Immature natural killer cell (primary cell): ENCODE results near the gene MAPK8. TPM values are rescaled to one million over a fixed set of nuclear protein-coding genes. Genes with fewer than 3 reads are reported as not detected.
A peak's percentile ranks its signal among the peaks of the same experiment; 100 is the strongest.

Experiments used
- DNase-seq, 3 donors: peaks; one replicate each; pipeline ENCODE4 v3.0.0; 2022; ENCODE audit warnings: mixed read lengths in 1 of 3
- H3K27ac Mint-ChIP-seq, 6 donors: one replicate each; pipeline ENCODE4 v1.8.0; 2020; ENCODE audit warnings: mixed read lengths in 6 of 6, mild to moderate bottlenecking in 5 of 6, inconsistent platforms in 4 of 6, moderate library complexity in 3 of 6
- H3K27me3 Mint-ChIP-seq, 3 donors: one replicate each; pipeline ENCODE4 v1.8.0; 2020 to 2021; ENCODE audit warnings: low read depth in 3 of 3, mild to moderate bottlenecking in 3 of 3, mixed read lengths in 3 of 3, moderate library complexity in 3 of 3, inconsistent platforms in 1 of 3
- H3K36me3 Mint-ChIP-seq, 3 donors: one replicate each; pipeline ENCODE4 v1.8.0; 2020; ENCODE audit warnings: mixed read lengths in 3 of 3, inconsistent platforms in 2 of 3, mild to moderate bottlenecking in 2 of 3
- H3K4me1 Mint-ChIP-seq, 2 donors: one replicate each; pipeline ENCODE4 v1.8.0; 2020; ENCODE audit warnings: inconsistent platforms in 2 of 2, mild to moderate bottlenecking in 2 of 2, mixed read lengths in 2 of 2, moderate library complexity in 1 of 2
- H3K4me3 Mint-ChIP-seq, 5 donors: one replicate each; pipeline ENCODE4 v1.8.0; 2020; ENCODE audit warnings: mild to moderate bottlenecking in 5 of 5, mixed read lengths in 5 of 5, inconsistent platforms in 3 of 5, moderate library complexity in 3 of 5
- H3K9me3 Mint-ChIP-seq, 6 donors: one replicate each; pipeline ENCODE4 v1.8.0; 2020; ENCODE audit warnings: mild to moderate bottlenecking in 6 of 6, mixed read lengths in 6 of 6, inconsistent platforms in 4 of 6, moderate library complexity in 3 of 6
- polyA plus RNA-seq, 3 donors: library from polyadenylated mRNA; unstranded; fragments of 300-500 nt; fragmentation: Illumina TruSeq; gene quantifications; one replicate each; pipeline ENCODE4 v1.2.3, GENCODE V29; 2021

The MAPK8 gene
- polyA plus RNA-seq, 3 donors from 2014 or later = 14.2 to 20.9 (median 19.5) TPM

- Mint-ChIP-seq H3K4me1 (peaks cover 0 to under 1% of the 10 kb centered on the region in 2 donors), H3K27ac (no peak overlapping the region), H3K27me3 (peaks cover 0 to 1% (median 0%) of the 10 kb centered on the region in 3 donors), H3K36me3 (no peaks in the 10 kb centered on the region), H3K4me3 (no peak overlapping the region), H3K9me3 (no peaks in the 10 kb centered on the region)
- no peak for DNase-seq
Measured at GRCh38 chr10:48300556-48300955, 5.9 kb upstream of the MAPK8 start.

GRCh38 chr10:48302515-48303476 lies 3.7 kb upstream of the MAPK8 start:
- Mint-ChIP-seq H3K27me3 (peaks cover 0 to 9% (median 0%) of the 10 kb centered on the region in 3 donors), H3K36me3 (no peaks in the 10 kb centered on the region), H3K27ac (no peak overlapping the region), H3K4me3 (no peak overlapping the region), H3K9me3 (no peaks in the 10 kb centered on the region), H3K4me1 (peaks cover 11 to 13% of the 10 kb centered on the region in 2 donors)
- DNase-seq = no peak

GRCh38 chr10:48305905-48306264 lies 592 bp upstream of the MAPK8 start:
- no peak for DNase-seq
- Mint-ChIP-seq H3K27ac (peak overlapping the region; percentile 73 to 90 (median 84)), H3K4me3 (peak overlapping the region; percentile 69 to 88 (median 86)), H3K9me3 (no peaks in the 10 kb centered on the region), H3K4me1 (peaks cover 17 to 24% of the 10 kb centered on the region in 2 donors), H3K36me3 (no peaks in the 10 kb centered on the region), H3K27me3 (peaks cover 0 to 9% (median 0%) of the 10 kb centered on the region in 3 donors)

DNA sequence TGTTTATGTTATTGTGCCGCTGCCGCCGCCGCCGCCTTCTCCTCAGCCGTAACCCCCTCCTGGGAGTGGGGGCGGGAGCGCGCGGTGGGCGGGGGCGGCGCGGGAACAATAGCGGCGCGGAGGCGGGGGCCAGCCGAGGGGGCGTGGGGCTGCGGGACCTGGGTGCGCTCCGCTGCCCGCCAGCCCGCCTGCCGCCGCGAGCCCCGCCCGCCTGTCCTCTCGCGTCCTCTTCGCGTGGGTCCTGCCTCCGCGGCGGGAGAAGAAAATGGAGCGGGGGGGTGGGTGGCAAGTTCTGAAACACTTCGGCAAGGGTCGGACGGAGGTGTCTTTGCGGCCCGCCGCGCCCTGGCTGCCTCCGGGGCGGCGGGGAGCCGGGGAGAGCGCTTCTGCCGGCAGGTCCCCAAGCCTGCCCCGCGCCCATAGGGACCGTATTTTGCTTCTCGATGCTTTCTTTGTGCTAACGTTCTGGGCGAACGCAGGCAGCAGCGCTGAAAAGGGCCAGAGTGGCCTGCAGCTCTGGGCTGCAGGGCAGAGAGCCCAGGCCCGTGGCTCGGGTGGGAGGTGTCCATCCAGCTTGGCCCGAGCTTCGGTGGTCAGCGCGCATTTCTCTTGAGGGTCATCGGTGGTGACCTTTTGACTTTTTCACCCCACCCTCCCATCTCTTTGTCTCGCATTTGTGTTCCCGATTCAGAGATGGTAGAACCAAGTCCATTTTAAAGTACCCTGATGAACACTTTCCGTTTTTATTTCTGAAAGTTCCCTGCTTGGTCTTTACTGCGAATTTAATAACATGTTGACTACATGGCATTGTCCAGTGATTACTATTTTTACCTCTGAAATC lies 613 bp downstream of the MAPK8 start:
- no peaks in the 10 kb centered on the region for H3K9me3 Mint-ChIP-seq

DNA sequence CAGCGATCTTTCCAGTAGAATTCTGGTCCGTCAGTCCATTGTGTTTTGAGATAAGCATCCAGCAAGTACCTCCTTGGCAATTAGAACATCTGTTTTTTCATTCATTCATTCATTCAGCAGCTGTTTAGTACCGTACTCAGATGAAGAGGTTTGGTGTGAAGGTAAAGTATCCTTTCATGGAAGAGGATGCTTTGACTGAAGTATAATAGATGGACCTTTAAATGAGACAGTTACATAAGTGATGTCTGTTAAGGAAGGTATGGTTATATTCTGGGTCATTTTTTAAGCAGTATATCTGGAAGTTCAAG lies 1.2 kb downstream of the MAPK8 start:
- H3K27me3 Mint-ChIP-seq = peaks cover 0 to 8% (median 0%) of the 10 kb centered on the region in 3 donors
- DNase-seq = no peak
- H3K9me3 Mint-ChIP-seq = no peaks in the 10 kb centered on the region
- H3K4me1 Mint-ChIP-seq = peaks cover 22 to 33% of the 10 kb centered on the region in 2 donors
- H3K27ac Mint-ChIP-seq = peak overlapping the region; percentile 79 to 89 (median 86)
- peak overlapping the region; percentile 85 to 91 (median 86) for H3K4me3 Mint-ChIP-seq
- H3K36me3 Mint-ChIP-seq = no peaks in the 10 kb centered on the region

More for the DNA sequence above, 613 bp downstream of the MAPK8 start:
- H3K27me3 Mint-ChIP-seq = peaks cover 0 to 8% (median 0%) of the 10 kb centered on the region in 3 donors
- H3K4me1 Mint-ChIP-seq = peaks cover 19 to 28% of the 10 kb centered on the region in 2 donors
- peak overlapping the region; percentile 79 to 89 (median 86) for H3K27ac Mint-ChIP-seq
- peak overlapping the region; percentile 85 to 91 (median 86) for H3K4me3 Mint-ChIP-seq
- peak; percentile 77 to 83 (median 82) for DNase-seq
- H3K36me3 Mint-ChIP-seq = no peaks in the 10 kb centered on the region

DNA sequence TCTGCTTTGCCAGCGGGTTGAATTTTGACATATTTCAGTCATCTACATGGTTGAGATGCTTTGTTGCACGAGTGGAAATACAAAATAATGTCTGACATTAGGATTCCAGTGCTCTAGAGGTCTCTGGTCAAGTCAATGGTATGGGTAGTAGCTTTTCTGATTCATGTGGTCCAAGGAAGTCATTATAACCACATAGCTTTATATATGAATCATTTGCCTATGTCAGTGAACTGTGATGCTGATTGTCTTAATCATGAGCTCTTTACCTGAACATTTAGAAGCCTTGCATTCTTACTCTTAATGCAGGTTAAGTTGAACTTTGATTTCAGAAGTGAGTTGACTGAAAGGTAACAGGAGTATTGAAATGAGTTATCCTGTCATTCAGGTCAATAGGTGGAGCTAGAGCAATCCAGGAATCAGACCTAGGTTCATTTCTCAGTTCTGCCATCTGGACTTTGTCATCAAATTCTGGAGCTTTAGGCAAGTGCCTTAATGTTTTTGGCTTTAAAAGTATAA lies 3.3 kb downstream of the MAPK8 start:
- Mint-ChIP-seq H3K27ac (no peak overlapping the region), H3K27me3 (peaks cover 0 to 8% (median 0%) of the 10 kb centered on the region in 3 donors), H3K4me3 (no peak overlapping the region), H3K9me3 (no peaks in the 10 kb centered on the region), H3K4me1 (peaks cover 24 to 36% of the 10 kb centered on the region in 2 donors), H3K36me3 (no peaks in the 10 kb centered on the region)
- DNase-seq = no peak

DNA sequence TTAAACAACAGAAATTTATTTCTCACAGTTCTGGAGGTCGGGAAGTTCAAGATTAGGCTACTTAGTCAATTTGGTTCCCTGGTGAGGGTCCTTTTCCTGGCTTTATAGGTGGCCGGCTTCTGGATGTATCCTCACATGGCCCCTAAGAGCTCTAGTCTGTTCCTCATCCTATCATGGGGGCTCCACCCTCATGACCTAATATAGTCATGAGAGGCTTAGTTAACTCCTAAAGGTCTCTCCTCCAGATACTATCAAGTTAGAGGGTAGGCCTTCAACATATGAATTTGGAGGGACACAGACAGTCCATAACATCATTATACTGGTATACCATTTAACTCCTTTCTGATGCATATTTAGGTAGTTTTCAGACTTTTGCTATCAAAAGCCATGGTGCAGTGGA lies 7.6 kb downstream of the MAPK8 start:
- H3K4me3 Mint-ChIP-seq = no peak overlapping the region
- no peaks in the 10 kb centered on the region for H3K36me3 Mint-ChIP-seq
- no peak overlapping the region for H3K27ac Mint-ChIP-seq
- peaks cover 0 to 1% (median 0%) of the 10 kb centered on the region in 3 donors for H3K27me3 Mint-ChIP-seq
- DNase-seq = no peak
- H3K4me1 Mint-ChIP-seq = peaks cover 11 to 24% of the 10 kb centered on the region in 2 donors
- no peaks in the 10 kb centered on the region for H3K9me3 Mint-ChIP-seq

DNA sequence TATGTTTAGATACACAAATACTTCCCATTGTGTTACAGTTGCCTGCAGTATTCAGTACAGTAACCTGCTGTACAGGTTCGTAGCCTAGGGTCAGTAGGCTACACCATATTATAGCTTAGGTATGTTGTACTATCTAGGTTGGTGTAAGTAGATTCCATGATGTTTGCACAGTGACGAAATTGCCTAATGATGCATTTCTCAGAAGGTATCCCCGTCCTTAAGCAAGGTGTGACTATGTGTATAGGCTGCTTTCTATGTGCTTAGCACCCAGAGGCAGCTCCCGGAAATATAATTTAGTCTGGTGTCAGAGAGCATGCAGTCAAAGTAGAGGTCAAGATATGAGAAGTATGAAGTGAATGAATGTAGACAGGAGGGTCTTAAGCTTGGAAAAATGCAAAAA lies 9.8 kb downstream of the MAPK8 start:
- Mint-ChIP-seq H3K36me3 (no peaks in the 10 kb centered on the region), H3K4me1 (peaks cover 20% of the 10 kb centered on the region in 2 donors), H3K9me3 (no peaks in the 10 kb centered on the region), H3K4me3 (no peak overlapping the region), H3K27me3 (peaks cover 0 to 1% (median 0%) of the 10 kb centered on the region in 3 donors), H3K27ac (no peak overlapping the region)
- DNase-seq = no peak

GRCh38 chr10:48317321-48317990 lies 11.0 kb downstream of the MAPK8 start:
- peaks cover 0 to 1% (median 0%) of the 10 kb centered on the region in 3 donors for H3K27me3 Mint-ChIP-seq
- H3K4me3 Mint-ChIP-seq = no peak overlapping the region
- DNase-seq = no peak
- H3K4me1 Mint-ChIP-seq = peaks cover 16 to 20% of the 10 kb centered on the region in 2 donors
- no peak overlapping the region for H3K27ac Mint-ChIP-seq
- H3K9me3 Mint-ChIP-seq = no peaks in the 10 kb centered on the region
- H3K36me3 Mint-ChIP-seq = no peaks in the 10 kb centered on the region

GRCh38 chr10:48322017-48322416 lies 15.5 kb downstream of the MAPK8 start:
- no peak for DNase-seq
- H3K27ac Mint-ChIP-seq = no peak overlapping the region
- no peaks in the 10 kb centered on the region for H3K9me3 Mint-ChIP-seq
- H3K4me3 Mint-ChIP-seq = no peak overlapping the region
- H3K4me1 Mint-ChIP-seq = peaks cover 32 to 45% of the 10 kb centered on the region in 2 donors
- no peaks in the 10 kb centered on the region for H3K27me3 Mint-ChIP-seq
- H3K36me3 Mint-ChIP-seq = peaks cover 0 to 5% (median 0%) of the 10 kb centered on the region in 3 donors

DNA sequence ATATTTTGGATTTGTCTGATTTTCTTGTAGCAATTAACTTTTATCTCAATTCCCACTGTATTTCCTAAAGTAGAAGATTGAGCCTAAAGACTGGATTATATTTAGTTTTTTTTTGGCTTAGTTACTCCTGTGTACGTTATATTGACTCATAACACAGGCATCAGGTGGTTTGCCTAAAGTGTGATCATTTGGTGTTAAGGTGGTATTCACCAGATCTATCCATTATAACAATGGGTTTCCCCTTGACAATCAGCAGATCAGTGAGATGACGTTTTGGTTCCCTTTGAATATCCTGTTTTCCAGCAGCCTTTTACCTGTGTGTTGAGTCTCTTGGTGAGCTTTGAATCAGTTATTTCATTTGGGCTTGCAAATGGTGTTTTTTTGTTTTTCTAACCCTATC lies 18.1 kb downstream of the MAPK8 start:
- Mint-ChIP-seq H3K27ac (no peak overlapping the region), H3K9me3 (no peaks in the 10 kb centered on the region), H3K4me3 (no peak overlapping the region), H3K4me1 (peaks cover 31 to 62% of the 10 kb centered on the region in 2 donors), H3K36me3 (peaks cover 3 to 10% (median 5%) of the 10 kb centered on the region in 3 donors), H3K27me3 (peaks cover 0 to 3% (median 0%) of the 10 kb centered on the region in 3 donors)
- DNase-seq = no peak

- Mint-ChIP-seq H3K36me3 (peaks cover 8 to 33% (median 14%) of the 10 kb centered on the region in 3 donors), H3K27me3 (peaks cover 0 to 7% (median 0%) of the 10 kb centered on the region in 3 donors), H3K9me3 (peaks cover 0 to 8% (median 0%) of the 10 kb centered on the region in 6 donors), H3K27ac (no peak overlapping the region), H3K4me1 (peaks cover 18 to 44% of the 10 kb centered on the region in 2 donors), H3K4me3 (no peak overlapping the region)
- no peak for DNase-seq
Measured at GRCh38 chr10:48330269-48330668, 23.8 kb downstream of the MAPK8 start.

DNA sequence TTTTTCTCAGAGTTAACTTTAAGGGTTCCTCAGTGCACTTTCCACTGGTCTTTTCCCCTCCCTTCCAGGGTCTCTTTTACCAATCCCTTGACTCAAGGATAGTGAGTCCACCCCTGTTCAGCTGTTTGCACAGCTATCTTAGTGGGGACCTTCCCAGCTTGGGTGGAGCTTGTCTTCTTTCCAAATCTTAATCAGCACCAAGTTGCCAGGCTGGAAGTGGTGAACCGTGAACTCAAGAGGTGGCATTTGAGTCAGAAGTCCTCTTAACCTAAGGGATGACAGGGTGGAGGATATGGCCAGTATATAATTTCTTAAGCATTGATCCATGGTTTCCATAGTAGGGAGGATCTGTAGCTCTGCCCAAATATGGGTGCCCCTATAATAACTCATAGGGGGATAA lies 25.0 kb downstream of the MAPK8 start:
- H3K4me3 Mint-ChIP-seq = no peak overlapping the region
- peaks cover 0 to 8% (median 0%) of the 10 kb centered on the region in 6 donors for H3K9me3 Mint-ChIP-seq
- DNase-seq = no peak
- peaks cover 8 to 33% (median 14%) of the 10 kb centered on the region in 3 donors for H3K36me3 Mint-ChIP-seq
- H3K27me3 Mint-ChIP-seq = peaks cover 0 to 7% (median 0%) of the 10 kb centered on the region in 3 donors
- no peak overlapping the region for H3K27ac Mint-ChIP-seq
- peaks cover 14 to 36% of the 10 kb centered on the region in 2 donors for H3K4me1 Mint-ChIP-seq
